K562 (cell line): Measurements from ENCODE around the gene SOAT1. TPM values are rescaled to one million over a fixed set of nuclear protein-coding genes. Genes with fewer than 3 reads are reported as not detected.

Experiments used
- ATAC-seq: fragments of 200-7000 bp; cut with Tn5 transposase; 3 replicates; pipeline ENCODE4 v1.9.1; 2020; ENCODE audit warnings: moderate library complexity
- BruUV-seq: library from RNA; stranded (reverse); fragments of 400-500 nt; replicated peaks from 2 replicates; lab custom pipeline; 2021; lab: Mats Ljungman, UMichigan
- CTCF ChIA-PET: fragments of 300-600 bp; formaldehyde crosslinking; extraction: SDS; loops from one replicate; lab custom pipeline; 2021; ENCODE audit warnings: low intra/inter-chr PET ratio; lab: Yijun Ruan, JAX
- POLR2A ChIA-PET: fragments of 300-600, 350-650 bp; sonication (Branson Sonifier 250); formaldehyde crosslinking; extraction: SDS; loops from one replicate; lab custom pipeline; 2021; ENCODE audit warnings: antibody characterized with exemption, inconsistent platforms; lab: Yijun Ruan, JAX
- DNase-seq, 4 experiments: peaks; one replicate each; pipeline versions ENCODE4 v3.0.0 to v3.0.0-alpha.2; 2011 to 2018; ENCODE audit warnings: low spot score in 3 of 4, mixed read lengths in 3 of 4; ENCODE audit errors: extremely low read depth in 1 of 4
- FAIRE-seq: peaks from 2 replicates; lab custom pipeline; 2011; peaks lifted over from hg19 to GRCh38; lab: Jason Lieb, UNC
- H2AFZ ChIP-seq: 2 replicates; pipeline ENCODE4 v1.6.0; 2011; ENCODE audit warnings: low read depth, low read length, control low read depth, inconsistent platforms
- H3K27ac ChIP-seq: fragments of 200-600 bp; 3 replicates; pipeline ENCODE4 v1.8.0; 2011; ENCODE audit warnings: low read depth, mild to moderate bottlenecking, control low read depth, inconsistent platforms, low read length, moderate library complexity, mixed read lengths; ENCODE audit errors: extremely low read depth
- H3K27me3 ChIP-seq, 2 experiments: fragments of 300-600 bp in 1 of 2; 2 replicates in 1 of 2; 3 replicates in 1 of 2; pipeline versions ENCODE4 v1.6.0 to v1.8.0; 2011; ENCODE audit warnings: inconsistent platforms in 2 of 2, low read length in 2 of 2, mild to moderate bottlenecking in 1 of 2, mixed read lengths in 1 of 2, moderate library complexity in 1 of 2; ENCODE audit not compliant: control insufficient read depth in 2 of 2, insufficient read depth in 2 of 2
- H3K36me3 ChIP-seq: fragments of 300-600 bp; 3 replicates; pipeline ENCODE4 v1.8.0; 2011; ENCODE audit warnings: mild to moderate bottlenecking, low read length, inconsistent platforms; ENCODE audit not compliant: control insufficient read depth, insufficient read depth
- H3K4me1 ChIP-seq, 2 experiments: fragments of 200-600 bp in 1 of 2; replicated peaks in 1 of 2; 2 replicates in 1 of 2; 3 replicates in 1 of 2; pipeline versions ENCODE4 v1.5.1 to v1.8.0; 2011; ENCODE audit warnings: inconsistent platforms in 2 of 2, low read length in 2 of 2, mild to moderate bottlenecking in 1 of 2, mixed read lengths in 1 of 2, moderate library complexity in 1 of 2; ENCODE audit not compliant: control insufficient read depth in 2 of 2, insufficient read depth in 2 of 2
- H3K4me2 ChIP-seq: 2 replicates; pipeline ENCODE4 v1.6.1; 2011; ENCODE audit warnings: low read length, control low read depth, inconsistent platforms, mixed read lengths; ENCODE audit not compliant: insufficient read depth
- H3K4me3 ChIP-seq: fragments of 200-600 bp; sonication (generic), shearing (Covaris generic); 2 replicates; pipeline ENCODE4 v1.5.1; 2016; ENCODE audit warnings: control low read depth, inconsistent platforms
- H3K79me2 ChIP-seq: fragments of 200-600 bp; 3 replicates; pipeline ENCODE4 v1.8.0; 2011; ENCODE audit warnings: low read length, inconsistent platforms; ENCODE audit not compliant: control insufficient read depth, insufficient read depth
- H3K9ac ChIP-seq, 2 experiments: 2 replicates each; pipeline versions ENCODE4 v1.6.0 to v1.6.1; 2011; ENCODE audit warnings: low read depth in 2 of 2, low read length in 2 of 2, control low read depth in 1 of 2, inconsistent platforms in 1 of 2, mild to moderate bottlenecking in 1 of 2, mixed read lengths in 1 of 2; ENCODE audit not compliant: insufficient read depth in 1 of 2
- H3K9me1 ChIP-seq: one replicate; pipeline ENCODE4 v1.6.0; 2011; ENCODE audit warnings: inconsistent platforms, mild to moderate bottlenecking, low read length, moderate library complexity; ENCODE audit not compliant: control insufficient read depth, insufficient read depth
- H3K9me3 ChIP-seq: replicated peaks from 2 replicates; pipeline ENCODE4 v1.5.1; 2011; ENCODE audit warnings: low read depth, low read length, inconsistent platforms; ENCODE audit not compliant: control insufficient read depth, insufficient read depth
- H4K20me1 ChIP-seq: replicated peaks from 2 replicates; pipeline ENCODE4 v1.6.1; 2011; ENCODE audit warnings: low read length, inconsistent platforms, mixed read lengths; ENCODE audit not compliant: control insufficient read depth, insufficient read depth
- BACH1 ChIP-seq: fragments of 200-800 bp; sonication (Bioruptor generic); IDR thresholded peaks from 2 replicates; pipeline ENCODE4 v1.6.1; 2016; ENCODE audit warnings: missing genetic modification characterization, missing compliant biosample characterization
- BDP1 ChIP-seq: IDR thresholded peaks from 3 replicates; pipeline ENCODE4 v1.6.1; 2011; ENCODE audit not compliant: insufficient read length, insufficient read depth
- CEBPB ChIP-seq: fragments of 450-650 bp; IDR thresholded peaks from 2 replicates; pipeline ENCODE4 v1.6.1; 2016; ENCODE audit warnings: missing genetic modification characterization, missing compliant biosample characterization
- MAFK ChIP-seq: IDR thresholded peaks from 2 replicates; pipeline ENCODE4 v1.6.1; 2011; ENCODE audit warnings: low read length, improper control_type of control experiment
- WGBS: fragments of 100-300 bp; shearing (Covaris generic); methylation state at CpG from one replicate; pipeline ENCODE4 v1.1.6; 2016; ENCODE audit warnings: low coverage, mixed read lengths; ENCODE audit not compliant: insufficient coverage; ENCODE audit errors: missing lambda C conversion rate; 5-methylcytosine and 5-hydroxymethylcytosine counted together
- in situ Hi-C: fragments of 300-500 bp; cut with MboI; formaldehyde crosslinking; loops from 4 replicates; pipeline ENCODE4 v1.15.0; 2018; ENCODE audit warnings: inconsistent platforms, mixed read lengths
- intact Hi-C: fragments of 100-400 bp; cut with micrococcal nuclease; formaldehyde crosslinking; loops from 2 replicates; pipeline ENCODE4 v1.14.2; 2022
- polyA plus RNA-seq, 8 experiments: library from polyadenylated mRNA; depleted of rRNA in 4 of 8; stranded (reverse) in 5 of 8; unstranded in 3 of 8; fragments of >200 nt; fragmentation: Nextera tagmentation in 2 of 8; fragmentation: Illumina TruSeq in 1 of 8; extraction: Ambion mirVana in 2 of 8; extraction: Trizol in 1 of 8; gene quantifications; 2 replicates each; pipeline versions ENCODE4 v1.2.1 to v1.2.3, GENCODE V29; 2011 to 2014; ENCODE audit warnings: inconsistent platforms in 1 of 8, missing spikeins in 1 of 8
- total RNA-seq, 7 experiments: library from RNA; depleted of rRNA in 6 of 7; stranded (reverse); fragments of >200 nt in 6 of 7; fragmentation: Illumina TruSeq in 2 of 7; extraction: Trizol in 2 of 7; gene quantifications; 2 replicates each; pipeline versions ENCODE4 v1.2.1 to v1.2.3, GENCODE V29; 2011 to 2021; ENCODE audit warnings: low replicate concordance in 1 of 7
- TF ChIP-seq, protein P1 (sequence below): fragments of 250-450 bp; sonication (Bioruptor Pico); IDR thresholded peaks from 2 replicates; pipeline ENCODE4 v1.8.0; 2022; ENCODE audit warnings: moderate library complexity, mild to moderate bottlenecking, inconsistent platforms
- TF ChIP-seq, protein P2 (sequence below): fragments of 250-450 bp; sonication (Bioruptor Pico); IDR thresholded peaks from 2 replicates; pipeline ENCODE4 v1.8.0; 2022; ENCODE audit warnings: inconsistent platforms
- TF ChIP-seq, protein P3 (sequence below): fragments of 150-350 bp; conservative IDR thresholded peaks from 2 replicates; pipeline ENCODE4 v1.6.1; 2014; ENCODE audit warnings: low read length

The SOAT1 gene
- total and polyA plus RNA-seq, 9 of the 15 experiments (the other 6 are each of a cell fraction or from before 2014, with no cell fraction given): 5.5 to 29.1 (median 17.3) TPM

DNA sequence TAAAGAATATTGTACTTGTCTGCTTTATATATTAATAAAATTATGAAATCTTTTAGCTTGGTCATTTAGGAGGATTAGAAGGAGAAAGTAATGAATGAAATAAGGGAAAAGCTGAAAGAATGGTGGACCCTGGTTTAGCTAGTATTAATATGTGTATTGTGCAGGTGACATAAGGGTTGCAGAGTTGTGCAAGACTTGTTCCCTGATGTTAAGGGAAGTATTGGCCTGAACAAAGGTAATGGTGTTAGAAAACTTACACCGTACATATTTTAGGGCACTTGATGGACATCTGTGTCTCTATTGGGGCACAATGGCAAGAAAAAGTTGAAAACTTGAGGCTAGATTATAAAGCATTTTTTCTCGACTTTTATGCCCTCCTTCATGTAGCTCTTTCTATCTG lies 32.2 kb downstream of the SOAT1 start:
- Histone ChIP-seq H3K4me1 (no peaks in the 10 kb centered on the region), H3K27me3 (no peaks in the 10 kb centered on the region), H4K20me1 (no peaks in the 10 kb centered on the region), H3K9ac (no peak overlapping the region), H2AFZ (no peak overlapping the region), H3K79me2 (no peaks in the 10 kb centered on the region), H3K4me3 (no peak overlapping the region), H3K36me3 (no peaks in the 10 kb centered on the region), H3K27ac (no peak overlapping the region), H3K9me1 (no peaks in the 10 kb centered on the region), H3K4me2 (no peak overlapping the region), H3K9me3 (no peaks in the 10 kb centered on the region)
- in situ Hi-C loops (no loop called here), intact Hi-C loops (no loop called here)
- TF ChIP-seq, protein P1, sequence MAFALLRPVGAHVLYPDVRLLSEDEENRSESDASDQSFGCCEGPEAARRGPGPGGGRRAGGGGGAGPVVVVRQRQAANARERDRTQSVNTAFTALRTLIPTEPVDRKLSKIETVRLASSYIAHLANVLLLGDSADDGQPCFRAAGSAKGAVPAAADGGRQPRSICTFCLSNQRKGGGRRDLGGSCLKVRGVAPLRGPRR (CRISPR knock-in tag): no peak
- TF ChIP-seq MAFK: no peak
- TF ChIP-seq, protein P2, sequence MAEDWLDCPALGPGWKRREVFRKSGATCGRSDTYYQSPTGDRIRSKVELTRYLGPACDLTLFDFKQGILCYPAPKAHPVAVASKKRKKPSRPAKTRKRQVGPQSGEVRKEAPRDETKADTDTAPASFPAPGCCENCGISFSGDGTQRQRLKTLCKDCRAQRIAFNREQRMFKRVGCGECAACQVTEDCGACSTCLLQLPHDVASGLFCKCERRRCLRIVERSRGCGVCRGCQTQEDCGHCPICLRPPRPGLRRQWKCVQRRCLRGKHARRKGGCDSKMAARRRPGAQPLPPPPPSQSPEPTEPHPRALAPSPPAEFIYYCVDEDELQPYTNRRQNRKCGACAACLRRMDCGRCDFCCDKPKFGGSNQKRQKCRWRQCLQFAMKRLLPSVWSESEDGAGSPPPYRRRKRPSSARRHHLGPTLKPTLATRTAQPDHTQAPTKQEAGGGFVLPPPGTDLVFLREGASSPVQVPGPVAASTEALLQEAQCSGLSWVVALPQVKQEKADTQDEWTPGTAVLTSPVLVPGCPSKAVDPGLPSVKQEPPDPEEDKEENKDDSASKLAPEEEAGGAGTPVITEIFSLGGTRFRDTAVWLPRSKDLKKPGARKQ (CRISPR knock-in tag): no peak
- TF ChIP-seq BDP1: no peak
- TF ChIP-seq BACH1 (tag): no peak
- TF ChIP-seq, protein P3, sequence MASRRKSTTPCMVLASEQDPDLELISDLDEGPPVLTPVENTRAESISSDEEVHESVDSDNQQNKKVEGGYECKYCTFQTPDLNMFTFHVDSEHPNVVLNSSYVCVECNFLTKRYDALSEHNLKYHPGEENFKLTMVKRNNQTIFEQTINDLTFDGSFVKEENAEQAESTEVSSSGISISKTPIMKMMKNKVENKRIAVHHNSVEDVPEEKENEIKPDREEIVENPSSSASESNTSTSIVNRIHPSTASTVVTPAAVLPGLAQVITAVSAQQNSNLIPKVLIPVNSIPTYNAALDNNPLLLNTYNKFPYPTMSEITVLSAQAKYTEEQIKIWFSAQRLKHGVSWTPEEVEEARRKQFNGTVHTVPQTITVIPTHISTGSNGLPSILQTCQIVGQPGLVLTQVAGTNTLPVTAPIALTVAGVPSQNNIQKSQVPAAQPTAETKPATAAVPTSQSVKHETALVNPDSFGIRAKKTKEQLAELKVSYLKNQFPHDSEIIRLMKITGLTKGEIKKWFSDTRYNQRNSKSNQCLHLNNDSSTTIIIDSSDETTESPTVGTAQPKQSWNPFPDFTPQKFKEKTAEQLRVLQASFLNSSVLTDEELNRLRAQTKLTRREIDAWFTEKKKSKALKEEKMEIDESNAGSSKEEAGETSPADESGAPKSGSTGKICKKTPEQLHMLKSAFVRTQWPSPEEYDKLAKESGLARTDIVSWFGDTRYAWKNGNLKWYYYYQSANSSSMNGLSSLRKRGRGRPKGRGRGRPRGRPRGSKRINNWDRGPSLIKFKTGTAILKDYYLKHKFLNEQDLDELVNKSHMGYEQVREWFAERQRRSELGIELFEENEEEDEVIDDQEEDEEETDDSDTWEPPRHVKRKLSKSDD: no peak
- peak; percentile 44; the same call in 1 of the 2 replicates for TF ChIP-seq CEBPB
- FAIRE-seq (no peak), ATAC-seq (no peak), DNase-seq (no peak)
- POLR2A ChIA-PET: interaction anchor here (0.6 kb wide), 1 partner anchor 36 kb away, joined by 3 read pairs; no protein-coding TSS in a partner anchor
- 62% methylated on average over 2 of the region's 2 CpGs for WGBS
- CTCF ChIA-PET: no interaction called here
- no TSS peak for BruUV-seq
